A673 (cell line): ENCODE data around the gene TAS1R2. TPM values are rescaled to one million over a fixed set of nuclear protein-coding genes. Genes with fewer than 3 reads are reported as not detected.

ENCODE experiments used
- BruUV-seq: library from RNA; stranded (reverse); fragments of 400-500 nt; replicated peaks from 2 replicates; lab custom pipeline; 2021; lab: Mats Ljungman, UMichigan
- CTCF ChIA-PET: fragments of 300-600 bp; sonication (Branson Sonifier 250); formaldehyde crosslinking; loops from one replicate; lab custom pipeline; 2022; ENCODE audit warnings: antibody characterized with exemption; lab: Charles Lee
- POLR2A ChIA-PET: fragments of 300-600 bp; sonication (Branson Sonifier 250); formaldehyde crosslinking; loops from one replicate; lab custom pipeline; 2022; ENCODE audit warnings: antibody characterized with exemption; ENCODE audit not compliant: low non-redundant PET; lab: Charles Lee
- DNase-seq: peaks from one replicate; pipeline ENCODE4 v3.0.0-alpha.2; 2015; ENCODE audit warnings: low spot score
- H3K27ac ChIP-seq: fragments of 200-600 bp; sonication (generic); 2 replicates; pipeline ENCODE4 v1.5.1; 2016; ENCODE audit warnings: mixed run types, low read depth, mild to moderate bottlenecking, mixed read lengths, antibody characterized with exemption, low read length; ENCODE audit not compliant: poor library complexity, severe bottlenecking
- H3K27me3 ChIP-seq: fragments of 200-600 bp; sonication (generic); replicated peaks from 2 replicates; pipeline ENCODE4 v1.6.1; 2017; ENCODE audit warnings: mixed run types, low read depth, mild to moderate bottlenecking, mixed read lengths, antibody characterized with exemption, low read length; ENCODE audit not compliant: insufficient read depth, poor library complexity
- H3K36me3 ChIP-seq: fragments of 200-600 bp; sonication (generic); 2 replicates; pipeline ENCODE4 v1.6.1; 2016; ENCODE audit warnings: mixed run types, mild to moderate bottlenecking, mixed read lengths, antibody characterized with exemption, low read length; ENCODE audit not compliant: insufficient read depth, poor library complexity, severe bottlenecking
- H3K4me1 ChIP-seq: fragments of 200-600 bp; sonication (generic); 2 replicates; pipeline ENCODE4 v1.6.1; 2017; ENCODE audit warnings: mixed run types, mild to moderate bottlenecking, mixed read lengths, antibody characterized with exemption, low read length; ENCODE audit not compliant: insufficient read depth, poor library complexity, severe bottlenecking
- H3K4me3 ChIP-seq: fragments of 200-600 bp; sonication (generic); 2 replicates; pipeline ENCODE4 v1.5.1; 2016; ENCODE audit warnings: low read depth, mixed run types, mild to moderate bottlenecking, mixed read lengths, low read length; ENCODE audit not compliant: poor library complexity, severe bottlenecking
- H3K9me3 ChIP-seq: fragments of 200-600 bp; sonication (generic); 2 replicates; pipeline ENCODE4 v1.6.1; 2016; ENCODE audit warnings: mixed run types, low read depth, mild to moderate bottlenecking, mixed read lengths, antibody characterized with exemption, low read length; ENCODE audit not compliant: poor library complexity, severe bottlenecking
- EZH2 ChIP-seq: fragments of 200-600 bp; sonication (generic); IDR thresholded peaks from 2 replicates; pipeline ENCODE4 v1.6.1; 2017; ENCODE audit warnings: borderline replicate concordance, low read depth, mild to moderate bottlenecking, mixed read lengths, antibody characterized with exemption, low read length; ENCODE audit not compliant: poor library complexity, severe bottlenecking
- intact Hi-C: fragments of 100-400 bp; cut with micrococcal nuclease; formaldehyde crosslinking; loops from one replicate; pipeline ENCODE4 v1.10.0; 2022; ENCODE audit not compliant: unreplicated experiment
- total RNA-seq: library from RNA; stranded (reverse); gene quantifications from 2 replicates; pipeline ENCODE4 v1.2.3, GENCODE V29; 2021
- TF ChIP-seq, protein P1 (sequence below): fragments of 300-800, 200-600 bp; sonication (generic); conservative IDR thresholded peaks from 2 replicates; pipeline ENCODE4 v1.5.1; 2017; ENCODE audit warnings: low read depth, mild to moderate bottlenecking, antibody characterized with exemption, low read length, moderate library complexity, mixed read lengths

TAS1R2 gene
- total RNA-seq, 1 experiment from 2014 or later, result not detected

- peak overlapping the region; percentile 89 for H3K4me3 ChIP-seq
These were observed 42.6 kb upstream of the TAS1R2 start for GRCh38 chr1:18901952-18902522.

GRCh38 chr1:18901147-18901951 lies 41.9 kb upstream of the TAS1R2 start:
- Histone ChIP-seq H3K27ac (peak overlapping the region; percentile 95), H3K4me3 (peak overlapping the region; percentile 89), H3K27me3 (no peaks in the 10 kb centered on the region), H3K4me1 (peaks cover 20% of the 10 kb centered on the region), H3K9me3 (no peaks in the 10 kb centered on the region), H3K36me3 (no peaks in the 10 kb centered on the region)
- intact Hi-C loops, result loop anchor here (10.0 kb wide), 1 partner anchor 753 kb away; no protein-coding TSS in a partner anchor
- POLR2A ChIA-PET, result no interaction called here
- no peak for DNase-seq
- CTCF ChIA-PET, result interaction anchor here (1.9 to 3.6 kb wide), 2 partner anchors 12 kb away, joined by 10 to 18 read pairs; no protein-coding TSS in a partner anchor
- BruUV-seq, result TSS peak; percentile 42
- TF ChIP-seq, protein P1, sequence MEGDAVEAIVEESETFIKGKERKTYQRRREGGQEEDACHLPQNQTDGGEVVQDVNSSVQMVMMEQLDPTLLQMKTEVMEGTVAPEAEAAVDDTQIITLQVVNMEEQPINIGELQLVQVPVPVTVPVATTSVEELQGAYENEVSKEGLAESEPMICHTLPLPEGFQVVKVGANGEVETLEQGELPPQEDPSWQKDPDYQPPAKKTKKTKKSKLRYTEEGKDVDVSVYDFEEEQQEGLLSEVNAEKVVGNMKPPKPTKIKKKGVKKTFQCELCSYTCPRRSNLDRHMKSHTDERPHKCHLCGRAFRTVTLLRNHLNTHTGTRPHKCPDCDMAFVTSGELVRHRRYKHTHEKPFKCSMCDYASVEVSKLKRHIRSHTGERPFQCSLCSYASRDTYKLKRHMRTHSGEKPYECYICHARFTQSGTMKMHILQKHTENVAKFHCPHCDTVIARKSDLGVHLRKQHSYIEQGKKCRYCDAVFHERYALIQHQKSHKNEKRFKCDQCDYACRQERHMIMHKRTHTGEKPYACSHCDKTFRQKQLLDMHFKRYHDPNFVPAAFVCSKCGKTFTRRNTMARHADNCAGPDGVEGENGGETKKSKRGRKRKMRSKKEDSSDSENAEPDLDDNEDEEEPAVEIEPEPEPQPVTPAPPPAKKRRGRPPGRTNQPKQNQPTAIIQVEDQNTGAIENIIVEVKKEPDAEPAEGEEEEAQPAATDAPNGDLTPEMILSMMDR, result no peak
- TF ChIP-seq EZH2, result no peak

More at GRCh38 chr1:18901952-18902522, 42.6 kb upstream of the TAS1R2 start:
- peak; percentile 25 for DNase-seq
- Histone ChIP-seq H3K27ac (peak overlapping the region; percentile 95), H3K36me3 (no peaks in the 10 kb centered on the region), H3K4me1 (peaks cover 22% of the 10 kb centered on the region), H3K27me3 (no peaks in the 10 kb centered on the region), H3K9me3 (no peaks in the 10 kb centered on the region)
- intact Hi-C loops, result loop anchor here (10.0 kb wide), 1 partner anchor 753 kb away; no protein-coding TSS in a partner anchor
- BruUV-seq, result no TSS peak
- POLR2A ChIA-PET, result no interaction called here
- TF ChIP-seq, protein P1, result no peak
- no peak for TF ChIP-seq EZH2
- CTCF ChIA-PET, result interaction anchor here (3.6 kb wide), 1 partner anchor 11 kb away, joined by 18 read pairs; no protein-coding TSS in a partner anchor

DNA sequence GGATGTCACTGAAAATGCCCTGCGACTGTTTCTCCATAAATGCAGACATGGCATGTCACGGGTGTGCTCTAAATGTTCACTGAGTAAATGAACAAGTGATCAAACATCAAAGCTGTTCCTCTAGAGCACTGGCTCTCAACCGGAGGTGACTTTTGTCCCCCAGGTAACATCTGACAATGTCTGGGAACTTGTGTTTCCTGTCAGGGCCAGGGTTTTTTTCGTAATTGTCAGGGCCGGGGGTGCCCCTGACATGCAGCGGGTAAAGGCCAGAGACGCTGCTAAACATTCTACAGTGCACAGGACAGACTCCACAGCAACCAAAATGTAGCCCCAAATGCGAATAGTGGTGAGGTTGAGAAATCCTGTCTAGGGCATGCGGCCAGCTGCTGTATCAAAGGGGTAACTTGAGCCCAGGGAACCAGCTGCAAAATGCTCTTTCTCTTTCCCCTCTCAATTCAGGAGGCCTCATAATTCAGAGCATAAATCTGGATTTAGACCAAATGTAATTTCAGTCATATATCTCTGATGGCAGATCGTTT lies 40.9 kb upstream of the TAS1R2 start:
- H3K27ac ChIP-seq, result peak overlapping the region; percentile 33
- intact Hi-C loops, result loop anchor here (10.0 kb wide), 1 partner anchor 754 kb away; no protein-coding TSS in a partner anchor
- ChIA-PET POLR2A (no interaction called here), CTCF (interaction anchor here (1.9 kb wide), 1 partner anchor 13 kb away, joined by 10 read pairs; no protein-coding TSS in a partner anchor)
- H3K9me3 ChIP-seq, result no peaks in the 10 kb centered on the region
- no peak for TF ChIP-seq EZH2
- TF ChIP-seq, protein P1, result no peak
- H3K4me1 ChIP-seq, result peaks cover 20% of the 10 kb centered on the region
- no peaks in the 10 kb centered on the region for H3K27me3 ChIP-seq
- BruUV-seq, result no TSS peak
- H3K36me3 ChIP-seq, result no peaks in the 10 kb centered on the region
- H3K4me3 ChIP-seq, result peak overlapping the region; percentile 89
- peak; percentile 41 for DNase-seq
